Midbrain (tissue), 1 donor: ENCODE measurements around the gene PSMC3.

Source experiments
- DNase-seq: peaks from one replicate; lab custom pipeline; 2025; lab: John Stamatoyannopoulos, UW

PSMC3 gene

DNA sequence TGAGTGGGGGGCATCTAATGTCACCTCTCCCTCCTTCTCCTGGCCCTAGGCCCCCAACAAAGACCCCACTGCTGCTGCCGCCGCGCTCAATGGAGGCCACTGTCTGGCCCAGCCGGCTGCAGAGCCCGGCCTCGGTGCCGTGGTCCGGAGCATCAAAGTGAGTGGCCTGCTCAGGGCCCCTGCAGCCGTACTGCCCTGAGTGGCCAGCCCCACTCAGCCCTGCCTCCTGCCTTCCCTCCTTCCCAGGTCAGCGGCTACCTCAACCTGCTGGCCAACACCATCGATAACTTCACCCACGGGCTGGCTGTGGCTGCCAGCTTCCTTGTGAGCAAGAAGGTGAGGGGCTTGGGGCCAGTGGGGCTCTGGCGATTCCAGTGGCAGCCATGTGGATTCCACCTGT, 12.9 kb downstream of the PSMC3 start:
- DNase-seq = no peak

DNA sequence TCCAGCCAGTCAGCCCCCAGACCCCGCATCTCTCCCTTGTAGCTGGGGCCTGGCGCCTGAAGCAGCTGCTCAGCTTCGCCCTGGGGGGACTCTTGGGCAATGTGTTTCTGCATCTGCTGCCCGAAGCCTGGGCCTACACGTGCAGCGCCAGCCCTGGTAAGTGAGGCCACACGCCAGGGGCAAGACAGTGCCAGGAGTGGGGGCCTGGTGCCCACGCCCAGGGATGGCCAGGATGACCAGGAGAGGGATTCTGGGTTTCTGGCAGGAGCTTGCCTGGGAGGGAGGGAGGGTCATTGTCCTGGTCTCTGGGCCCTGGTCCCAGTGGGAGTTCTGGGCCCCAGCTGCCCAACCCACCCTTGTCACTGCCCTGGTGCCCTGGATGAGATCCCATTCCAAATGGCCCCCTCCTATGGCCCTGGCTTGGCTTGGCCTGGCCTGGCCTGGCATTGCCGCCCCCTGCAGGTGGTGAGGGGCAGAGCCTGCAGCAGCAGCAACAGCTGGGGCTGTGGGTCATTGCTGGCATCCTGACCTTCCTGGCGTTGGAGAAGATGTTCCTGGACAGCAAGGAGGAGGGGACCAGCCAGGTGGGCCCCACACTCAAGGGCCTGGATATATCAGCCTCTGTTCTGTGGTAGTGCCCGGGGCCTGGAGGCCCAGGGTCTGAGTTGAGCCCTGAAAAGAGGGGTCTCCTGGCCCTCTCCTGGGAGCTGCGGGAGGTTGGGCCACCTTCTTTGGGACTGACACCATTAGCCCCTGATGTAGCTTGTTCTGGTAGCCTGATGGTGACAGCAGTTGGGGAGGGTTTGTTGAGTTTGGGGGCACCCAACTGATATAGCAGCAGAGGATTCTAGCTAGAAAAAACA, 14.1 kb downstream of the PSMC3 start:
- peak; percentile 74 for DNase-seq

DNA sequence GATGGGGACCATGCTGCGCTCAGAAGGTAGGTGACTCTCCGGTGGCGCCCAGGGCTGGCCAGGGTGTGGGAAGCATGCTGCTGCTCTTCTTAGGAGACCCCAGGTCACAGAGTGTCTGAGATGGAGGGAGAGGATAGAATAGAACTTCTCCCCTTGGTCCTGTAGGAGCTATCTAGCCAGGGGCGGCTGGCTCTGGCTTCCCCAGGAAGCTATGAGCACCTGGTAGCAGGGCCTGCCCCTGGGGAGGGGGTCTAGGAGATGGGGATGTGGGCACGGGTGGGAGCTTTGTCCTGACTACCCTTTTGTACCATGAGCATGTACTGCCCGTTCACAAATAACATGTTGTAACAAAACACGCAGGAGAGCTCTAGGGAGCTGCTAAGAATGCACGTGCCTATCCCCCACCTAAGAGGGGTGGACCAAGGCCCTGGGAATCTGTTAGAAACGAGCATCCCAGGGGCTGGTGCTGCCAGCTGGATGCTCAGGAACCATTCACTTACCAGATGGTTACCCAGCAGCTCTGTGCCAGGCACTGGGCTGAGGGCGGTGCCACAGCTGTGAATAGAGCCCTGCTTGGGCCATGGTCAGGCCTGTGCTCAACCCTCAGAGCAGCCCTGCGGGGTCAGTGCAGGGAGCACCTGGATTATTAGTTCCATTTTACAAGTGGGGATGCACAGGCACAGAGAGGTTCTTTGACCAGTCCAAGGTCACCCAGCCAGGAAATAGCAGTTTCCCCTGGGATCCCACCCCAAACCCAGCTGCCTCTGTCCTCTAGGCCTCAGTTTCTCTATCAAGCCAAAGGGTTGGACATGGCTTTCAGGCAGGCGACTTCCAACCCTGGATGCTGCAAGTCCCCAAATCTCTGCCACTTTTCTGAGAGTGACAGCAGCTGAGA, 15.6 kb downstream of the PSMC3 start:
- DNase-seq = no peak

DNA sequence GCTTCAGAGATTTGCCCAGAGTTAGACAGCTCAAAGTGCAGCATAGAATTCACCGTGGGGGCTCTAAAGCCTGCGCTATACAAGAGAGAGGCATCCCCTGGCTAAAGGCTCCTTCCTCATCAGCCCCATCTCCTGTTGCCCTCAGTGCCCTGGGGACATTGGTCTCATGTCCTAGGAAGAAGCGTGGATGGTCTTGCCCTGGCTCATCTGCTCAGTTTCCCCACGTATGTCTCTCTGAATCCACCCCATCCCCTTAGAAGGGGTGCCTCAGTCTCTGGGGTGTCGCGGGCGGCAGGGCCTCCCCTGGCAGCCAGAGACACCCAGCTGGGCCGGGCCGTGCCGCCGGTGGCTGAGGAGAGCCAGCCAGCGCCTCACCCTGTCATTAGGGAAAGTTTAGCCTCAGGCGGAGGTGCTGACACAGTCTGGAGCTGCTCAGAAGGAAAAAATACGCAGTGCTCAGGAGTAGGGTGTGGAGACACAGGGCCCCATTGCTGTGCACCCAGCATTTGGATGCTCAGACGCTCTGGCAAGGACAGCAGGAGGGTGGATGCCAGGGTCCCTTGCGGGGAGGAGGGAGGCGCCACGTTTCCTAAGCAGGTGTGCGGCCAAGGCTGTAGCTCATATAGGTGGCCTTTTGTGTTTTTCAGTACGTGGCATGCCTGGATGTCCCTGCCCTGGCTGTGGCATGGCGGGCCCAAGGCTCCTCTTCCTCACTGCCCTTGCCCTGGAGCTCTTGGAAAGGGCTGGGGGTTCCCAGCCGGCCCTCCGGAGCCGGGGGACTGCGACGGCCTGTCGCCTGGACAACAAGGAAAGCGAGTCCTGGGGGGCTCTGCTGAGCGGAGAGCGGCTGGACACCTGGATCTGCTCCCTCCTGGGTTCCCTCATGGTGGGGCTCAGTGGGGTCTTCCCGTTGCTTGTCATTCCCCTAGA, 16.5 kb downstream of the PSMC3 start:
- no peak for DNase-seq

DNA sequence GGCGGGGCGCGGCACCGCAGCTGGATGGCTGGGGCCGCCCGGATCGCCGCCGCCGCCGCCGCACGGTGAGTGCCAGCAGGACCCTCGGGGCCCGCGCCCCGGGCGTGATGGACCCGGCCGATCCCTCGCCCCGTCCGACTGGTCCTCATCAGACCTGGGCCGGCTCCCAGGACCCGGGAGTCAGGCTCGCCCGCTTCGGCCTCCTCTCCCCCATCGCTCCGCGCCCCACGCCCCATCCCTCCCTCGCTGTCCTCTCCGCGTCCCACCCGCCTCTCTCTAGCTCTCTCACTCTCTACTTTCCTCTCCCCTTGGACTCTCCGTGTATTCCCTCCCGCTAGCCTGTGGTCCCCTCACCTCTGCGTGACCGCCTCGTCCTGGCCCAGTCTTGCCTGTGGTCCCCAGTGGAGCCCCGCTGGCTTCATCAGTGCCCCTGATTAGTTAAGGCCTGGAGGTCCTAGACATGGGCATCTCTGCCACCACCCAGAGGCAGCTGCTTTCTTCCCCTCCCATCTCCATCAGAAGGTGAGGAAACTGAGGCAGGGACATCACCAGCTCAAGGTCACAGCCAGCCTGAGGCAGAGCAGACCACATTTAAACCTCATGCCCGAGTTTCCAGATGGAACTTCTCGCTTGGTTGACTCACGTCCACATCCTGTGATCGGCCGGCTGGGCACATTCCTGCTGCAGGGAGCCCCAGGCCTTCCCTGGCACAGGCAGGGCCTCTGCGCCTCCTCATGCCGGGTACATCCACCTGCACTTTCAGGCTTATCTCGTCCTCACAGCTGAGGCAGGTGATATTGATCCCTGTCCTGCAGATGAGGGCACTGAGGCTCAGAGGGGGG, 17.4 kb downstream of the PSMC3 start:
- no peak for DNase-seq

DNA sequence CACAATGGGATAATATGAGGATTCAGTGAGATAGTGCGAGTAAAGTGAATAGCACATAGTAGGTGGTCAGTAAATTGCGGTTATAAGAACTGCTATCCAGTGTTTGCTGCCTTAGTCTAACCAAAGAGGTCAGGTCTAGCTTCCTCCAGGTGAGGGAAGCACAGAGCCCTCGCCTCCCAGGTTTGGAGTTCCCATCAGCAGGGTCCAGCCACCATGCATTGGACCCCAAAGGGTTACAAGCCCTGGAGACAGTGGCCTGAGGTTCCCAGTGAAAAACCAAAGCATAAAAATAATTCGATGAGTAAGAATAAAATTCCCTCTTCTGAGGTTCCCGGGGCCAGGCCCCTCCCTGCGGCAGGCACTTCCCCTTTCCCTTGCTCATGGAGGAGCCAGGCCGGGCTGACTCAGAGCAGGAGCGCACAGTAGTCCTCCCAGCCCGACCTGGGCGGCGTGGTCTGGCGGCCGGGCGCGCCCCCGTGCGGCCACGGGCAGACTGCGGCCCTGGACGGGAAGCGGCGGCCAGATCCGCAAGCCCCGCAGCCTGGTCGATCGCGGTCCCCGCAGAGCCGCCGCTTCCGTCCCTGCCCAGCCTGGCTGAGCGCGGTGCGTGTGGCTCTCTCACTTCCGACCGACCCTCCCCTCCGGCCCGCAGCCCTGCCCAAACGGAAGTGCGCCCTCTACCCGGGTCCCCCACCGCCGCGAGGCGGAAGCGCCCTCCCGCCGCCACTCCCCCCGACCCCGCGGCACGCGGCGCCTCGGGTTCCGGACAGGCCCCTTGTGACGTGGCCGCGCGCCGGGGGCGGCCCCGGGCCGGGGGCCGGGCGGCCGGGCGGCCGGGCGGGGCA, 18.3 kb downstream of the PSMC3 start, which contains the start of gene SLC39A13:
Gene SLC39A13 (plus strand): TSS at position 845 of the 845 bp plus-strand sequence. CDS start 1,505 bp downstream, outside the sequence.
- peak; percentile 94 for DNase-seq

DNA sequence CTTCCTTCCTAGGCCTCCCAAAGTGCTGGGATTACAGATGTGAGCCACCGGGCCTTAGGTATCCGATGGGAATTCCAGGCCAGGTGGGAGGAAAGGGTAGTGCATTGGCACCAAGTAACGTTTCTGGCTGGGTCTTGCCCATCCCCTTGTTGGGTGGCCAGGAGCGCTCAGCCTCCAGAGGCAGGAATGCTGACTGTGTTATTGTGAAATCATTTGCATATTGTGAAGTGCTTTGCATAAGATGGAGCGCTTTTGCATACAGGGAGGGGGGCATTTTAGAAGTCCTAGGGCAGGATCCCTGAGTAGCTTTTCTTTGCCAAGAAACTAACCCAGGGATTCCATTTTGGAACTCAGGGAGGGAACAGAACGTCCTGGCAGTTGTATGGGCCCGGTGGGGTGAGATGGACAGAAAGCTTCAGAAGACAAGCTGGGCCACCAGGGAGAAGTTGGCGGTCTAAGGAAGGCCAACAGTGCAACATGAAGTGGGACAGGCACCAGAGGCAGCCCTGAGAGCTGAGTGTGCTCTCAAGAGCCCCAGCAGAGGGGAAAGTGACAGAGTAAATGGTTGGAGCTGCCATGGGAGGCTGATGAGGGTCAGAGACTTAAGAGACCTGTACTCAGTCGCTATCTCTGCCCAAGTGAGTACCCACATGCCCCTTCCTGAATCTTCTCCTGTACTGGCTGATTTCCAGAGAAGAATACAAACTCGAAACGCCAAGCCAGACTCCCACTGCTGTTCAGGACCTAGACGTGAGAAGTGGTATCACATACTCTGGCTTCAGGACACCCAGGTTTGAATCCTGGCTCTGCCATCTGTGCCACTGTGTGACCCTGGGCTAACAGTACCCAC, 19.1 kb downstream of the PSMC3 start:
- peak; percentile 54 for DNase-seq

DNA sequence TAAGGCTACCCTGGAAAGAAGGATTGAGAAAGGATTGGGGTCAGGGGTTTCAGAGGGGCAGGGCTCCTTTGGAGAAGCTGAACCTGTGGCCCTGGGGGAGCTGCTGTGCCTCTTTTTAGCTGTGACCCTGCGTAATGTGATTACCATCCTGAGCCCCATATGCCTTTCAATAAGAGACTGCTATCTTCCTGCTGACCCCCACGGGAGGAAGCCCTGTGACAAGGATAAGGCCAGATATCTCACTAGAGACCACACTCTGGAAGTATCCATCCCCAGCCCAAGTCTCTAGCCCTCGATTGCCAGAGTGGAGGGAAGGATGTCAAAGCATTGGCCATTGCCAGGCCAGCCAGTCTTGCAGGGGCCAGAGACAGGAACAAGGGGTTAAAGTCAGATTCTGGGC, 22.7 kb downstream of the PSMC3 start:
- no peak for DNase-seq

DNA sequence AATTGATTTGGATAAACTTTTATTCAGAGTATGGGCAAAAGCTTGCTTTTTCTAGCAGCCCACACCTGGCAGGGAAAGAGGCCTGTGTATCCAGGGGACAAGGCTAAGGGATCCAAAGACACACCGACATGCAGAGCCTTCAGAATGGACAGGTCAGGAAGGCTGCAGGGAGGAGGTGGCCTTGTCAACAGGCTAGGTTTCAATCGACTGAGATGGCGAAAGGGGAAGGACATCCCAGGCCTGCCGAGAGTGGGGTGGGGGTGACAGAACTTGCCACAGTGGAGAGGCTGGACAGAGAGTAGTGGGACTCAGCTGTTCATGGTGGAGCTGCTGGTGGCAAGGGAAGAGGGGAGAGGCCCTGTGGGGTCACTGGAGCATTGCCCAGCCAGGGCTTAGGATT, 23.1 kb downstream of the PSMC3 start:
- no peak for DNase-seq

DNA sequence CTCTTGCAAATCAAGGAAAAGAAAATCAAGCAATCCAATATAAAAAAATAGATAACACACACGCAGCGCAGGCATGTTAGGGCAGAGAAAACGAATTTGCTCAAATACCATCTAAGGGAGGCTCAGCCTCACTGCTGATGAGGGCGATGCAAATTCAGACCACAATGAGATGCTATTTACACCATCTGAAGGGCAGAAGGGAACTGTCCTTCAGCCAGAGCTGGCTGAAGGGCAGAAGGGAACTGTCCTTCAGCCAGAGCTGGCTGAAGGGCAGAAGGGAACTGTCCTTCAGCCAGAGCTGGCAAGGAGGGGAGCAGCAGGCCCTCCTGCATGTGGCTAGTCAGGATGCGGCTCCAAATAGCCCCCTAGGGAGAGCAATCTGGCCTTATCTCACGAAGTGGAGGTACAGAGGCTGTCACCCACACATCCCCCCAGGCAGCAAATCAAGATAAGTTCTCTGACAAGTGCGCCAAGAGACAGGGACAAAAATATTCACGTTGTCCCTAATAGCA, 25.4 kb downstream of the PSMC3 start:
- DNase-seq = no peak

DNA sequence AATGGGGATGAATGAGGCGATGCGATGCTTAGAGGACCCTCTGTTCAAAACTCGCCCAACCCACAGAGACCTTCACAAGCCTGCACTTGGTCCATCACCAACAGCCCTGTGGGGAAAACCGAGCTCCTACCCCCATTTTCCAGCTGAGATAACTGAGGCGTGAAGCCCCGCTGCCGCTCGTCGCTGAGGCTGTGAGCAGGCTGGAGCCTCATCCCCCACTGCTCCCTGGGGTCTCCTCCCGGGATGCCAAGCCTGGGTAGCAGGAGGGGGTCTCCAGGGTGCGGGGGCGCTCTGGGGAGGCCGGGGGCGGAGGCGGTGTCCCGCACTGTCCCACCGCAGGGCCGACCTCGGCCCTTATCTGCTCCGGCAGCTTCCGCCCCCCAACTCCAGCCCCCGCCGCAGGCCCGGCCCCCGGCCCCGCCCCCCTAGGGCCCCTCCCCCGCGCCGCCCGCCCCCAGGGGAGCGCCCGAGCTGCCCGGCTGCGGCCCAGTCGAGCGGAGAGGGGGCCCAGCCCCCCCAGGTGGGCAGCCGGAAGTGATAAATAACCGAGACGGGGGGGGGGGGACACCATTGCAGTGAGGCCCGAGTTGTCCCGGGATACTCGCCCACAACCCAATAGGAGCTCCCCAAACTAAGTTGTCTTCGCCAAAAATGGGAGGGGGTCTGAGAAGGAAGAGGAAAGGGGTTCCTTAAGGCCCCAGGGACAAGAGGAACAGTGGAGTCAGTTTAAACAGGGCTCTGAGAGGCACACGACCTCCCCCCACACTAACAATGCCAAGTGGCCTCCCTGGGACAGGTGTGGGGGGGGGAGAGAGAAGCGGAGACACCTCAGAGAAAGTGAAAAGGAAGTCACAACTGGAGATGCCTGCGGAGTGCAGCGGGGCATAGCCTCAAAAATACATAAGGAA, 26.1 kb downstream of the PSMC3 start:
- no peak for DNase-seq

DNA sequence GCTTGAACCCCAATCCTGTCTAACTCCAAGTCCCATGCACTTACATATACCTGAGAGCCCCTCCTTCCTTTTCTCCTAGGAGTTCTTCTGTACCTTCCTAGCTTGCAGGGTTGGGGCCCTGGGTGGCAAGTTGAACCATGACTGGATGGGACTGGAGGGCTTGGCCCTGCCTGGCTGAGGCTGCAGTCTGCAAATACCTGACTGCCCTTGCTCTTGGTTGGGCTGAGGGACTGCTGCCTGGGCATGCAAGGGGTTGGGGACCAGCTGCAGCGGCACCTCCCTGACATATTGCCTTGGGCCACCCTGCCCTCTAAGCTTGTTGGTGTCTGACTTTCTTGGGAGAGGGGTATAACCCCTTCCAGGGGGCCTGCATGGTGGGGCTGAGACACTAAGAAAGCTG, 27.7 kb downstream of the PSMC3 start:
- DNase-seq = no peak

DNA sequence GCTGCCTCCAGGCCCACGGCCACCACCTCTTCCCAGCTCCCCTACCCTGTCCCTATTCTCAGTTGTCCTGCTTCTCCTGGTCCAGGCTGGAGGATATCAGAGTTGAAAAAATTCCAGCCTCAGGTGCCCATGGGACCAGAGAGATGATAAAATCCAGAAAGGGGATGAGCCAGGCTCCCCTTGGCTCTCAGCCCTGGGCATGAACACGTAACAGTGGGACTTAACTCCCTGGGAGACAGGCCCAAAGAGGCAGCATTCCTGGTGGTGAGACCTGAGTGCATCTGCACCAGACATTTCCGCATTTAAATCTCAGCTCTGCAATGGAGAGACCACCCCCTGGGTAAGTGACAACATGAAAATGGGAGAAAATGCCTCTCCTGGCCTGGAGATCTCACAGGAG, 28.2 kb downstream of the PSMC3 start:
- DNase-seq = no peak

DNA sequence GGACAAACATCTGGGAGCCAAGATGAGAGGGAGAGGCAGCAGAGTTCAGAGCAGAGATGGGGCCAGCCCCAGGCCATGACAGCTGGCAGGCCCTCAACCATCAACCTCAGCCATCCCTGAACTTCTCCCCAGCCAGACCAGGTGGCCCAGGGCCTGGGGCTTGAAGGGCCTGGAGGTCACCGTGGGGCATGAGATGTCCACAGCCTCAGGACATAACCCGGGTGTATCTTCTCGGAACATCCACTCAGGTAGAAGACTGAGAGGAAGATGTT, 30.3 kb downstream of the PSMC3 start:
- no peak for DNase-seq

DNA sequence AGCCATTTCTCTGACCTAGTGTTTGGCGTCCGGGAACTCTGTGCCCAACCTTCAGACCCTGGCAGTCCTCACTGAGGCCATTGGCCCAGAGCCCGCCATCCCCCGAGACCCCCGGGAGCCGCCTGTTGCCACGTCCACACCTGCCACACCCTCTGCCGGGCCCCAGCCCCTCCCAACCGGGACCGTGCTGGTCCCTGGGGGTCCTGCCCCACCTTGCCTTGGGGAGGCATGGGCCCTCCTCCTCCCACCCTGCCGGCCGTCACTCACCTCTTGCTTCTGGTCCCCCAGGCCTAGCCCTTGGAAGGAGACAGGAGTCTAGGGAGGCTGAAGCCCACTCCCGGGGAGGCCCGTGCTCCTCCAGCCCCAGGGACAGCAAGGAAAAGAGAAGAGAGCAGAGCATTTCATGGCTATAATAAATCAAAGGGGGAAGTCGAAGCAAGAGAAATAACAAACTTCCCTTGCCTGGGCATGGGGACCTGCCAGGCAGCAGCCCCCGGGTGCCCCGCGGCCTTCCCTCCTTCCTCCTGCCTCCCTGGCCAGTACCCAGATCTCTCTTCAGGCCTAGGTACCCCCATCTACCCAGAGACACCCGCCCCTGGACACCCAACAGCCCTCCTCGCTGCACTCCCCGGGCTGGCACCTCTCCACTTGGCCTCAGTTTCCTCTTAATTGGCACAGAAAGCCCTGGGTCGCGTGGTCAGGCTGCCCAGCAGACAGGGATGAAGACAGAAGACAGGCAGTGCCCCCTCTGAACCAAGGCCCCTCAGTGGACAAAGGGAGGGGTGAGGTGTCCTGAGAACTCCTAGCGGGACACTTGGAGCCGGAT, 30.8 kb downstream of the PSMC3 start:
- peak; percentile 18 for DNase-seq

DNA sequence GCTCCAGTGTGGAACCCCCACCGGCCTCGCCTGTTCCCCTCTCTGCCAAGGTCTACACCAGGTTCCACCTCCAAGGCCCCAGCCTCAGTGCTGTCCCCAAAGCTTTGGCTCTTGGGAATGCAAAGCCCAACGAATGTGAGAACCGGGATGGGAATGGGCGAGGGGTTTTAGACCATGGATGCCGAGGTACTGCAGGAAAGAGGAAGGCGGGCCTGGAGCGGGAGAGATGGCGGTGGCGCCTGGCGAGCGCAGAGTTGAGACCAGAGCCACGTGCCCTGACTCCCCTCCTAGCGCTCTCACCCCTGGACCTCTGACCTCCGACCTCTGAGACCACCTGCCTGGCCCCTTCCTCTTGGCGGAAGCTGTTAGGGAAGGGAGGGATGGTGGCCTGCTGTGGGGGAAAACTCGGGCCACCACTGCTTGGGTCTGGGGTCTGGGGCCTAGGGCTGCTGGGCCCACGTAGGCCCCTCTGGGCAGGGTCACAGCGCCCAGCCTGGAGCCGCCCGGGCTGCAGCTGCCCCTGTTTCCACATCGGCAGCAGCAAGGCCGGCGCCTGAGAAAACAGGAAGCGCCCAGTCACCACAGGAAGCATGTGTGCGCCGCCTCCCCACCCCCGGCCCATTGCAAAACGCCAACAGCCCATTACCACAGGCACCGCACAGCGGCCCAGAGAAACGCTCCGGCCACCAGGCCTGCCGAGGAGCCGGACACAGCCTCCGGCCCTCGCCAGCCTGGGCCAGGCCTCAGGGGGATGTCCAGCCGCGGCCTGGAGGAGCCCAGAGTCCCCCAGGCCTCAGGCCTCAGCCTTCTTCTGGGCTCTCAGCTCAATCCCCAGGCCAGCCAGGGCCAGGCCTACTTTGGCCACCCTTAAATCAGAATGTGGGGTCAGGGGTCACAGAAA, 31.7 kb downstream of the PSMC3 start:
- DNase-seq = no peak
